Activated T-cell treated with anti-CD3 and anti-CD28 coated beads, Interleukin-2, amount 50 U/mL, for 1 hour (primary cell): ENCODE measurements around the gene SLC9A3.
"Not testable (repeated sequence)": the region's sequence is repeated elsewhere in the genome, so short reads cannot be mapped to it uniquely, and the experiment has no call there.

Experiments
- DNase-seq: peaks from one replicate; pipeline ENCODE4 v3.0.0-alpha.2; 2020

Gene SLC9A3

GRCh38 chr5:488744-489688 is 35.2 kb downstream of the SLC9A3 start:
- DNase-seq = no peak

- no peak for DNase-seq
Observed at GRCh38 chr5:488241-488640, 36.0 kb downstream of the SLC9A3 start.

GRCh38 chr5:486597-486996 is 37.7 kb downstream of the SLC9A3 start:
- DNase-seq = not testable (repeated sequence)

GRCh38 chr5:485946-486491 is 38.2 kb downstream of the SLC9A3 start:
- DNase-seq = no peak

- no peak for DNase-seq
Observed at GRCh38 chr5:485113-485945, 38.9 kb downstream of the SLC9A3 start.

- DNase-seq = no peak
Observed at GRCh38 chr5:484556-484955, 39.7 kb downstream of the SLC9A3 start.

GRCh38 chr5:483434-484140 is 40.7 kb downstream of the SLC9A3 start:
- DNase-seq = no peak

GRCh38 chr5:483011-483410 is 41.2 kb downstream of the SLC9A3 start:
- no peak for DNase-seq

GRCh38 chr5:482506-482905 is 41.7 kb downstream of the SLC9A3 start:
- no peak for DNase-seq

- DNase-seq = no peak
Observed at GRCh38 chr5:482021-482420, 42.2 kb downstream of the SLC9A3 start.

GRCh38 chr5:481347-481746 is 42.9 kb downstream of the SLC9A3 start:
- DNase-seq = no peak

GRCh38 chr5:479566-480319 is 44.5 kb downstream of the SLC9A3 start:
- DNase-seq = no peak

GRCh38 chr5:478982-479535 is 45.2 kb downstream of the SLC9A3 start:
- DNase-seq = no peak

- no peak for DNase-seq
Observed at GRCh38 chr5:478369-478981, 45.8 kb downstream of the SLC9A3 start.

GRCh38 chr5:477871-478270 is 46.4 kb downstream of the SLC9A3 start:
- no peak for DNase-seq

- no peak for DNase-seq
Observed at GRCh38 chr5:477247-477646, 47.0 kb downstream of the SLC9A3 start.

GRCh38 chr5:476814-477175 is 47.5 kb downstream of the SLC9A3 start:
- DNase-seq = no peak

GRCh38 chr5:476102-476813 is 48.0 kb downstream of the SLC9A3 start:
- DNase-seq = no peak

GRCh38 chr5:475704-476101 is 48.5 kb downstream of the SLC9A3 start:
- no peak for DNase-seq

- no peak for DNase-seq
Observed at GRCh38 chr5:474840-475661, 49.2 kb downstream of the SLC9A3 start.
